D721Med (cell line): Measurements from ENCODE around the gene SEPTIN8.

Experiments
- DNase-seq: peaks from one replicate; pipeline ENCODE4 v3.0.0; 2011; ENCODE audit warnings: low spot score; ENCODE audit not compliant: insufficient read length
- FAIRE-seq: peaks from 2 replicates; lab custom pipeline; 2011; peaks lifted over from hg19 to GRCh38; lab: Jason Lieb, UNC
- TF ChIP-seq, protein P1 (sequence below): IDR thresholded peaks from 2 replicates; pipeline ENCODE4 v1.5.1; 2012; ENCODE audit warnings: mild to moderate bottlenecking, control low read depth; ENCODE audit not compliant: insufficient read depth; ENCODE audit errors: missing control alignments

SEPTIN8 gene

GRCh38 chr5:132822650-132823480 lies 45.8 kb upstream of the SEPTIN8 start:
- no peak for DNase-seq
- no peak for FAIRE-seq
- TF ChIP-seq, protein P1, sequence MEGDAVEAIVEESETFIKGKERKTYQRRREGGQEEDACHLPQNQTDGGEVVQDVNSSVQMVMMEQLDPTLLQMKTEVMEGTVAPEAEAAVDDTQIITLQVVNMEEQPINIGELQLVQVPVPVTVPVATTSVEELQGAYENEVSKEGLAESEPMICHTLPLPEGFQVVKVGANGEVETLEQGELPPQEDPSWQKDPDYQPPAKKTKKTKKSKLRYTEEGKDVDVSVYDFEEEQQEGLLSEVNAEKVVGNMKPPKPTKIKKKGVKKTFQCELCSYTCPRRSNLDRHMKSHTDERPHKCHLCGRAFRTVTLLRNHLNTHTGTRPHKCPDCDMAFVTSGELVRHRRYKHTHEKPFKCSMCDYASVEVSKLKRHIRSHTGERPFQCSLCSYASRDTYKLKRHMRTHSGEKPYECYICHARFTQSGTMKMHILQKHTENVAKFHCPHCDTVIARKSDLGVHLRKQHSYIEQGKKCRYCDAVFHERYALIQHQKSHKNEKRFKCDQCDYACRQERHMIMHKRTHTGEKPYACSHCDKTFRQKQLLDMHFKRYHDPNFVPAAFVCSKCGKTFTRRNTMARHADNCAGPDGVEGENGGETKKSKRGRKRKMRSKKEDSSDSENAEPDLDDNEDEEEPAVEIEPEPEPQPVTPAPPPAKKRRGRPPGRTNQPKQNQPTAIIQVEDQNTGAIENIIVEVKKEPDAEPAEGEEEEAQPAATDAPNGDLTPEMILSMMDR: no peak

DNA sequence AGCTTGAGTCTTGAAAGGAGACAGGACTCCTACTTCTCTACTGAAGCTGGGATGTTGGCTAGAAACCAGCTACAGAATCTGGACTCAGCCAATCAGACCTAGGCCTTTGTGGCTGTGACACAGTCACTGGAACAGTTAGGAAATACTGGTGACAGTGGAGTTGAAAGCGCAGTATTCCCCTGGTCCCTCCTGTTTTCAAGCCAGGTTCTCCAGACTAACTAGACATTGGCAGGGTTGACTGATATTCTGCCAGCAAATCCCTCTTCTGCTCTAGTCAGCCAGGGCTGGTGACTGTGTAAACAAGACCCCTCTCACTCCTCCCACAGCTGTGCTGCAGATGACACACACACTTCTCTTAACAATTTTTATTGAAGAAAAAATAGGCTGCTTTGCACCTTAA lies 44.8 kb upstream of the SEPTIN8 start:
- no peak for DNase-seq
- FAIRE-seq: no peak
- TF ChIP-seq, protein P1: no peak

GRCh38 chr5:132821350-132821749 lies 44.3 kb upstream of the SEPTIN8 start:
- TF ChIP-seq, protein P1: no peak
- DNase-seq (no peak), FAIRE-seq (no peak)

DNA sequence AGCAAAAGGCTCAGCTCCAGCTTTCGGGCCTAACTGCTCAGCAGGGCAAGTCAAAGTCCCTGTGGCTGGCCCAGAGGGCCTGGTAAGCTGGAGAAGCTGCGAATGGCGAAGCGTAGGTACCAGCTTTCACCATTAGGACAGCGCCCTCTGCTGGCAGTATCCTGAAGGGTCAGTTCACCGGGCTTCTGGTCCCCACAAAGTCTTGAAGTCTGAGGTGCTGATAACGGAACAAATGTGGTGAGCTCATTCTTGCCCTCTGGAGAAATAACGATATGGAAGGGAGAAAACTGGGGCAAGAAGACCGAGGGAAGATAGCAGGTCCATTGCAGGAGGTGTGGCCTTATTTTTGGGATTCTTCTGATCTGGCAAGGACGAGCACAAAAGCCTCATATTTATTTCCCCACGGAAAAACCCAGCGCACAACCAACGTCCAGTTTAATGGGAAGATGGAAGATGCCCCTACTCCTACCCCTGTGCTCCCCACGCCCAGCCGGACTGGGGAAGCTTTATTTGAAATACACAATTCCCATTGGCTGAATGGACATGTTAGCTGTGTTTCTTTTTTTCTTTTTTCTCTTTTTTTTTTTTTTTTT lies 43.2 kb upstream of the SEPTIN8 start:
- DNase-seq (peak; percentile 91), FAIRE-seq (peak; percentile 48)
- TF ChIP-seq, protein P1: peak; percentile 92

DNA sequence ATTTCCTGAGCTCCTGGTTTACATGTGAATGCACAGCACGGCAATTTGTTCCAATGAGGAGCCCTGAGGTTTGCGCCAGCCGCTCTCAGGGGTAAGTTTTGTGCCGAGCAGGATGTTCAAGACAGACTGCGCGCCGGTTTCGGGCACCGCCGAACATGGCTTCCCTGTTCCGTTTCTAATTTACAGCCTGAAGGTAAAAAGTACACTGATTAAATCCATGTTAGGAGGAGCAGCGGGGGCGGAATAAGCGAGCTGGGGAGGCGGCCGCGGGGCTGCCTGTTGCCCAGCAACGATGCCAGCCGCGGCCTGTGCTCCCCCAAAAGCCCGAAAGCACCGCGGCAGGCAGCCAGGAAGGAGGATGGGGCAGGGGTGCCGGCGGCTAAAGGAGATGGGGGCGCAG lies 42.4 kb upstream of the SEPTIN8 start:
- FAIRE-seq (no peak), DNase-seq (no peak)
- TF ChIP-seq, protein P1: no peak

GRCh38 chr5:132817011-132817410 lies 40.0 kb upstream of the SEPTIN8 start:
- TF ChIP-seq, protein P1: no peak
- FAIRE-seq: no peak
- DNase-seq: no peak

DNA sequence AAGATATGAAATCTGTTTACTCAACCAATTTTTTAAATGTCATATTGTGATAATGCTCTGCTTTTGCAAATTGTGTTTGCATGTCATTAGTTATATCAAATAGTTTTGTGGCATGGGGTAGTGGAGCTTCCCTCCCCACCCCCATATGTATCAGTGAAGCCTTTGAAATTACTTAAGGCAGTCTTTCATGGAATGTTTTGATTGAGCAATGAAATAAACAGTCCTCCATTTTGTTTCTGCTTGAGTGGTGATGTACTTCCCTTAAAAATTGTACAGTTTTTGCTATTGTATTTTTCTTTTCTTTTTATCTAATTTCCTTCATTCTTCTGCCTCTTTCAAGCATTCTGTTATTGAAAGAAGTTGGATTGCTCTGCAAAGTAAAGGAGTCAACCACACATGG lies 39.5 kb upstream of the SEPTIN8 start:
- FAIRE-seq (no peak), DNase-seq (no peak)
- TF ChIP-seq, protein P1: no peak
